ENCODE results near the gene KCNH2.

DNA sequence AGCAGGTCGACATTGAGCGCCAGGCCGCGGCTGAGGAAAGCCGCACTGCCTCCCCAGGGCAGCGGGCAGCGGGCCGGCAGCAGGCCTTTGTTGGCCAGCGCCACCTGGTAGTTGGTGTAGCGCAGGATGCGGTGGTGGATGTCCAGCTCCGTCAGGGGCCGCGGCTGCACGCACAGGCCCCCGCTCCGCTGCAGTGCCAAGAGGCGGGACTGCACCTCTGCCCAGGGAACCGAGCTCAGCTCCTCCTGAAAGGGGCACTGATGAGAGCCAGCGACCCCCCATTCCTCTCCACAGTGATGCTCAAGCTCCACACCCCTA, 41.0 kb upstream of the KCNH2 start:
- no peak for TF ChIP-seq EZH2 (IDR thresholded peaks at IDR 0.05; ENCODE audit: borderline replicate concordance, low read depth, low read length, poor library complexity, severe bottlenecking)
- TF ChIP-seq CTCF (conservative IDR thresholded peaks at IDR 0.05; ENCODE audit: low read depth, low read length), result no peak
